HG03378 (cell line): ENCODE results near the gene PPIP5K1.
"Not testable (repeated sequence)": the region's sequence is repeated elsewhere in the genome, so short reads cannot be mapped to it uniquely, and the experiment has no call there.

Experiments
- ATAC-seq: cut with Tn5 transposase; IDR thresholded peaks from one replicate; pipeline ENCODE4 v1.9.1; 2021; ENCODE audit warnings: mild to moderate bottlenecking, moderate library complexity; ENCODE audit not compliant: unreplicated experiment

The PPIP5K1 gene

DNA sequence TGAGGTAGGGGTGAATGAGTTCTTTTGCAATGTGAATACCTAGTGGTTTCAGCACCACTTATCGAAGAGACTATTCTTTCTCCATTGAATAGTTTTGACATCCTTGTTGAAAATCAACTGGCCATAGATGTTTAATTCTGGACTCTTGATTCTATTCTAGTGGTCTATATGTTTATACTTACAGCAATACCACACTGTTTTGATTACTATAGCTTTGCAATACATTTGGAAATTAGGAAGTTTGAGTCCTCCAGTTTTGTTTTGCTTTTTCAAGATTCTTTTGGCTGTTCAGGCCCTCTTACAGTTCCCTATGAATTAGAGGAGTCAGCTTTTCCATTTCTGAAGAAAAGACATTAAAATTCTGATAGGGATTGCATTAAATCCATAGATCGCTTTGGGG lies 42.5 kb downstream of the PPIP5K1 start:
- ATAC-seq: no peak

DNA sequence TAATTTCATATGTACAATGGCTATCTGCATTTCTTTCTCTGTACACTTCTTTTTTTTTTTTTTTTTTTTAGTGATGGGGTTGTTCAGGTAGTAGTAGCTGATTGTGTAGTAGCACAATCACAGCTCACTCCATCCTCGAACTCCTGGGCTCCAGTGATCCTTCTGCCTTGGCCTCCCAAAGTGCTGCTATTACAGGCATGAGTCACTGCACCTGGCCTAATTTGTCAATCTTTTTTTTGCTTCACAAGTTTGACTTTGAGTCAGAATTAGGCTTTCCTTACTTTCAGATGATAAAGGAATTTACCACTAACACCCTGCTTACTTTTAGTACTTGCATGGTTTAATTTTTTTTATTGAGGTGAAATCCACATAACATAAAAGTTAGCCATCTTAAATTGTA lies 44.6 kb downstream of the PPIP5K1 start:
- no peak for ATAC-seq

DNA sequence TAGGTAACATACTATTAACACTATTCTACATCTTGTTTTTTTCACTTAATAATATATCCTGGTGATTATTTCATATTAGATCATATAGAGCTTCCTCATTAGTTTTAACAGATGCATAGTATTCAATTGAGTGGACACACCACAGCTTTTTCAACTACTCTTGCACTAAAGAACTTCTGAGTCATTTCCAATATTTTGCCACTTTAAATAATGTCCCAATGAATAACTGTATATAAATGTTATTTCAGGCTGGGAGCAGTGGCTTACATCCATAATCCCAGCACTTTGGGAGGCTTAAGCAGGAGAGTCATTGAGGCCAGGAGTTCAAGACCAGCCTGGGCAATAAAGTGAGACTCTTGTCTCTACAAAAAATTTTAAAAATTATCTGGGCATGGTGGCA lies 45.7 kb downstream of the PPIP5K1 start:
- no peak for ATAC-seq

DNA sequence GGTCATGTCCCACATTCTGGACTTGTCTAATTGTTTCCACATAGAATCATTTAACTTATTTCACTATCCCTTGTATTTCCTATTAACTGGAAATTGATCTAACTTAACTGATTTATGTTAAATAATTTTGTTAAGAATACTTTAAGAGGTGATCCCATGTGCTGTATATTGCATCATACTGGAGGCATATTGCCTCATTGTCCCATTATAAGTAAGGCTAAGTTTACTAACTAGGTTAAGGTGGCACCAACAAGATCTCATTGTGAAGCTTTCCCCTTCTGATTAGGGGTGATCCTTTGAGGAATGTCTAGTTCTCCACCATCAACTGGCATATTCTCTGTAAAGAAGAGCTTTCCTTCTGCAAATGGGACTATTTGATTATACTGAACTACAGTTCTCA lies 48.2 kb downstream of the PPIP5K1 start:
- ATAC-seq: no peak

DNA sequence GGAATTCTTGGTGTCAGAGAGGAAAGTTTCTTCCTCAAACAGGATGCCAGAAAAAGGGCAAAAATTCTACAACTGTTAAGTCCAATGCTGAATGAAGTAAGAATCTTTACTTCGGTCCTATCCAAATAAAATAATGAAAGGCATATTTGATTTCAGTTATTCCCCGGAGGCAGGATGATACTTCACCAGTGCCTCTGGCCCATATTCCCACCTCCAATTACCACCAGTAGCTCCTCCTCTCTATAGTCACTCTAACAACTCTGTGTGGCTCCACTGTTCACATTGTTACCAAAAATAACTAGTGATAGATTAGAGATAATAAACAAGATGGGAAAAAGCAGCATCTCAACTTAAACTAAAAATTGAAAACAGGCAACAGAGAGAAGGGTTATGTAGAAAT lies 51.9 kb downstream of the PPIP5K1 start:
- ATAC-seq: no peak

DNA sequence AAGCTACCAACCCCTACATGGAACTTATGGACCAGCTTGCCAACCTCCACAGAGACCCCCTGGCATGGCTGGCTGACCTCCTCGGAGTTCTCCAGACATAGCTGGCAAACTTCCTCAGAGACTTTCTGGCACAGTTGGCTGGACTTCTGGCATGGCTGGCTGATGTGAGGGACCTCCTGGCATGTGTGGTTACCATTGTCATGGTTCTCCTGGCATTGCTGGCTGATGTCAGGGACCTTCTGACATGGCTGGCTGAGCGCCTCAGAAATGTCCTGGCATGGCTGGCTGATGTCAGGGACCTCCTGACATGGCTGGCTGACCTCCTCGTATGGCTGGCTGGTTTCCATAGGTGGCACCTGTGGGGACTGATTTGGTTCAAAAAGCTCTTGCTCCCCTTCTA lies 55.1 kb downstream of the PPIP5K1 start:
- ATAC-seq: no peak

DNA sequence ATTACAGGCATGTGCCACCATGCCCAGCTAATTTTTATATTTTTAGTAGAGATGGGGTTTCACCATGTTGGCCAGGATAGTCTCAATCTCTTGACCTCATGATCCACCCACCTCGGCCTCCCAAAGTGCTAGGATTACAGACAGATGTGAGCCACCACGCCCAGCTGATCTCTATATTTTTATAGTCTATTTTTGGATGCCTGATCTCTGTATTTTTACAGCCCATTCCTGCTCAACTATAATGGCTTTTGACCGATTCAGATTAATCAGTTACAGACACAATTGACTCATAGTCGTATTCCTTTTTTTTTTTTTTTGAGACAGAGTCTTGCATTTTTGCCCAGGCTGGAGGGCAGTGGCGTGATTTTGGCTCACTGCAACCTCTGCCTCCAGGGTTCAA lies 57.2 kb downstream of the PPIP5K1 start:
- ATAC-seq: not testable (repeated sequence)

DNA sequence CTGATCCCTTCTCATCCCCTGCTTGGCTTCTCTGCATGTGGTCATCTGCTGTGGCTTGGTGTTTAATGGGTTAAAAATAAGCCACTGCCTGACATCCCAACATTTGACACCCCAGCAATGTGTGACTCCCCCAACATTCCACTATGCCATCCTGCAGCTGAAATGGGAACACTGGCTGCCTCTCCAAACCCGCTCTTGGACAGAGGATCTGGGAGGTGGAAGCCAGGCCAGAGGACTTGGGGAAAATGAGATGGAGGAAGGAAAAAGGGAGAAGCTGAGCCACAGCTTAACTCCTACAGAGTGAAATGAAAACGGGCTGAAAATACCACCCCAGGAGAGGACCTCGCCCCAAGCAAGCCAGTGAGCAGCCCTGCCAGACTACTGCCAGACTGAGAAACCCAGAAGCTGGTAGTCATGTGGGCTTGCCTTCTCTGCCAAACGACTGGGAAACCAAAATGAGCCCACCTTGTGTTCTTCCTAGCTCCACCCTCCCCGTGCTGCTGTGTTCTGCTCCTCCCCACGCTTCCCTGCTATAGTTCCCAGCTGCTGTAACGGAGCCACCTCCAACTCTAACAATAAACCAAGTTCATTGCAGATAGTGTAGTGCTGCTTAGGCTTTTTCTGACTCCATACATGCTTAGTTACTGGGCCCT lies 58.9 kb downstream of the PPIP5K1 start:
- ATAC-seq: no peak

DNA sequence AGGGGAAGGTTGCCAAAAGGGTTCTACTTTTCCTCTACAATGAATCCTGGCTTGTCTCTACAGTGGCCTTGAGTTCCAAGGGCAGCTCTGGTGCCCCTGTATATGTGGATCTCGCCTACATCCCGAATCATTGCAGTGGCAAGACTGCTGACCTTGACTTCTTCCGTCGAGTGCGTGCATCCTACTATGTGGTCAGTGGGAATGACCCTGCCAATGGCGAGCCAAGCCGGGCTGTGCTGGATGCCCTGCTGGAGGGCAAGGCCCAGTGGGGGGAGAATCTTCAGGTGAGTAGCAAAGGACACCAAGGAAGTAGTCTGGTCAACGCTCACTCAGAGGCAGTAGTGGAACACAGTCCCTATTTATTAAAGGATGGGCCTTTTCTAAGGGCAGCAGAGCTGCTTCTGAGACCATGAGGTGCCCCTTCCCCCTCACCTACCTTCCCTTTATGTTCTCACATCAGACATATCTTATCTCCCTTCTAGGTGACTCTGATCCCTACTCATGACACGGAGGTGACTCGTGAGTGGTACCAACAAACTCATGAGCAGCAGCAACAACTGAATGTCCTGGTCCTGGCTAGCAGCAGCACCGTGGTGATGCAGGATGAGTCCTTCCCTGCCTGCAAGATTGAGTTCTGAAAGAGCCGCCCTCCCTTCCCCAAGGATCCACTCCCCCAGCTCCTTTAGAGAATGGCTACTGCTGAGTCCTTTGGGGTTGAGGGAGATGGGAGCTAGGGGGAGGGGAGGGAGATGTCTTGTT lies 60.2 kb downstream of the PPIP5K1 start:
- ATAC-seq: no peak

DNA sequence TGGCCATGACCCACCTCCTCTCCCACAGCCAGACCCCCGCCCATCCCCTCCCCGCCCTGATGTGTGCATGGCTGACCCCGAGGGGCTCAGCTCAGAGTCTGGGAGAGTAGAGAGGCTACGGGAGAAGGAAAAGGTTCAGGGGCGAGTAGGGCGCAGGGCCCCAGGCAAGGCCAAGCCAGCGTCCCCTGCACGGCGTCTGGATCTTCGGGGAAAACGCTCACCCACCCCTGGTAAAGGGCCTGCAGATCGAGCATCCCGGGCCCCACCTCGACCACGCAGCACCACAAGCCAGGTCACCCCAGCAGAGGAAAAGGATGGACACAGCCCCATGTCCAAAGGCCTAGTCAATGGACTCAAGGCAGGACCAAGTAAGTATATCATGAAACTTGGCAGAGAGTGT lies 60.9 kb downstream of the PPIP5K1 start:
- no peak for ATAC-seq

DNA sequence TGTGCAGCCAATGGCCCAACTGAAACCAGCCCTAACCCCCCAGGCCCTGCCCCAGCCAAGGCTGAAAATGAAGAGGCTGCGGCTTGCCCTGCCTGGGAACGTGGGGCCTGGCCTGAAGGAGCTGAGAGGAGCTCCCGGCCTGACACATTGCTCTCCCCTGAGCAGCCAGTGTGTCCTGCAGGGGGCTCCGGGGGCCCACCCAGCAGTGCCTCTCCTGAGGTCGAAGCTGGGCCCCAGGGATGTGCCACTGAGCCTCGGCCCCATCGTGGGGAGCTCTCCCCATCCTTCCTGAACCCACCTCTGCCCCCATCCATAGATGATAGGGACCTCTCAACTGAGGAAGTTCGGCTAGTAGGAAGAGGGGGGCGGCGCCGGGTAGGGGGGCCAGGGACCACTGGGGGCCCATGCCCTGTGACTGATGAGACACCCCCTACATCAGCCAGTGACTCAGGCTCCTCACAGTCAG lies 61.4 kb downstream of the PPIP5K1 start:
- ATAC-seq: no peak

DNA sequence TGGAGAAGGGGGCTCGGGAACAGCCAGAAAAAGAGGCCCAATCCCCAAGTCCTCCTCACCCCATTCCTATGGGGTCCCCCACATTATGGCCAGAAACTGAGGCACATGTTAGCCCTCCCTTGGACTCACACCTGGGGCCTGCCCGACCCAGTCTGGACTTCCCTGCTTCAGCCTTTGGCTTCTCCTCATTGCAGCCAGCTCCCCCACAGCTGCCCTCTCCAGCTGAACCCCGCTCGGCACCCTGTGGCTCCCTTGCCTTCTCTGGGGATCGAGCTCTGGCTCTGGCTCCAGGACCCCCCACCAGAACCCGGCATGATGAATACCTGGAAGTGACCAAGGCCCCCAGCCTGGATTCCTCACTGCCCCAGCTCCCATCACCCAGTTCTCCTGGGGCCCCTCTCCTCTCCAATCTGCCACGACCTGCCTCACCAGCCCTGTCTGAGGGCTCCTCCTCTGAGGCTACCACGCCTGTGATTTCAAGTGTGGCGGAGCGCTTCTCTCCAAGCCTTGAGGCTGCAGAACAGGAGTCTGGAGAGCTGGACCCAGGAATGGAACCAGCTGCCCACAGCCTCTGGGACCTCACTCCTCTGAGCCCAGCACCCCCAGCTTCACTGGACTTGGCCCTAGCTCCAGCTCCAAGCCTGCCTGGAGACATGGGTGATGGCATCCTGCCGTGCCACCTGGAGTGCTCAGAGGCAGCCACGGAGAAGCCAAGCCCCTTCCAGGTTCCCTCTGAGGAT lies 62.0 kb downstream of the PPIP5K1 start:
- ATAC-seq: no peak

DNA sequence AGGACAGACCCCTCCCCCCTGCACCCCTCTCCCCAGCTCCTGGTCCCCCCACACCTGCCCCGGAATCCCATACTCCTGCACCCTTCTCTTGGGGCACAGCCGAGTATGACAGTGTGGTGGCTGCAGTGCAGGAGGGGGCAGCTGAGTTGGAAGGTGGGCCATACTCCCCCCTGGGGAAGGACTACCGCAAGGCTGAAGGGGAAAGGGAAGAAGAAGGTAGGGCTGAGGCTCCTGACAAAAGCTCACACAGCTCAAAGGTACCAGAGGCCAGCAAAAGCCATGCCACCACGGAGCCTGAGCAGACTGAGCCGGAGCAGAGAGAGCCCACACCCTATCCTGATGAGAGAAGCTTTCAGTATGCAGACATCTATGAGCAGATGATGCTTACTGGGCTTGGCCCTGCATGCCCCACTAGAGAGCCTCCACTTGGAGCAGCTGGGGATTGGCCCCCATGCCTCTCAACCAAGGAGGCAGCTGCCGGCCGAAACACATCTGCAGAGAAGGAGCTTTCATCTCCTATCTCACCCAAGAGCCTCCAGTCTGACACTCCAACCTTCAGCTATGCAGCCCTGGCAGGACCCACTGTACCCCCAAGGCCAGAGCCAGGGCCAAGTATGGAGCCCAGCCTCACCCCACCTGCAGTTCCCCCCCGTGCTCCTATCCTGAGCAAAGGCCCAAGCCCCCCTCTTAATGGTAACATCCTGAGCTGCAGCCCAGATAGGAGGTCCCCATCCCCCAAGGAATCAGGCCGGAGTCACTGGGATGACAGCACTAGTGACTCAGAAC lies 62.8 kb downstream of the PPIP5K1 start:
- ATAC-seq: no peak

DNA sequence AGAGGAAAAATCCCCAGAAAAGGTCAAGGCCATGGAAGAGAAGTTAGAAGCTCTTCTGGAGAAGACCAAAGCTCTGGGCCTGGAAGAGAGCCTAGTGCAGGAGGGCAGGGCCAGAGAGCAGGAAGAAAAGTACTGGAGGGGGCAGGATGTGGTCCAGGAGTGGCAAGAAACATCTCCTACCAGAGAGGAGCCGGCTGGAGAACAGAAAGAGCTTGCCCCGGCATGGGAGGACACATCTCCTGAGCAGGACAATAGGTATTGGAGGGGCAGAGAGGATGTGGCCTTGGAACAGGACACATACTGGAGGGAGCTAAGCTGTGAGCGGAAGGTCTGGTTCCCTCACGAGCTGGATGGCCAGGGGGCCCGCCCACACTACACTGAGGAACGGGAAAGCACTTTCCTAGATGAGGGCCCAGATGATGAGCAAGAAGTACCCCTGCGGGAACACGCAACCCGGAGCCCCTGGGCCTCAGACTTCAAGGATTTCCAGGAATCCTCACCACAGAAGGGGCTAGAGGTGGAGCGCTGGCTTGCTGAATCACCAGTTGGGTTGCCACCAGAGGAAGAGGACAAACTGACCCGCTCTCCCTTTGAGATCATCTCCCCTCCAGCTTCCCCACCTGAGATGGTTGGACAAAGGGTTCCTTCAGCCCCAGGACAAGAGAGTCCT lies 63.6 kb downstream of the PPIP5K1 start:
- ATAC-seq: no peak

DNA sequence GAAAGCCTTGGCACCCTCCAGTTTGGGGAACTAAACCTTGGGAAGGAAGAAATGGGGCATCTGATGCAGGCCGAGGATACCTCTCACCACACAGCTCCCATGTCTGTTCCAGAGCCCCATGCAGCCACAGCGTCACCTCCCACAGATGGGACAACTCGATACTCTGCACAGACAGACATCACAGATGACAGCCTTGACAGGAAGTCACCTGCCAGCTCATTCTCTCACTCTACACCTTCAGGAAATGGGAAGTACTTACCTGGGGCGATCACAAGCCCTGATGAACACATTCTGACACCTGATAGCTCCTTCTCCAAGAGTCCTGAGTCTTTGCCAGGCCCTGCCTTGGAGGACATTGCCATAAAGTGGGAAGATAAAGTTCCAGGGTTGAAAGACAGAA lies 64.9 kb downstream of the PPIP5K1 start:
- ATAC-seq: no peak

DNA sequence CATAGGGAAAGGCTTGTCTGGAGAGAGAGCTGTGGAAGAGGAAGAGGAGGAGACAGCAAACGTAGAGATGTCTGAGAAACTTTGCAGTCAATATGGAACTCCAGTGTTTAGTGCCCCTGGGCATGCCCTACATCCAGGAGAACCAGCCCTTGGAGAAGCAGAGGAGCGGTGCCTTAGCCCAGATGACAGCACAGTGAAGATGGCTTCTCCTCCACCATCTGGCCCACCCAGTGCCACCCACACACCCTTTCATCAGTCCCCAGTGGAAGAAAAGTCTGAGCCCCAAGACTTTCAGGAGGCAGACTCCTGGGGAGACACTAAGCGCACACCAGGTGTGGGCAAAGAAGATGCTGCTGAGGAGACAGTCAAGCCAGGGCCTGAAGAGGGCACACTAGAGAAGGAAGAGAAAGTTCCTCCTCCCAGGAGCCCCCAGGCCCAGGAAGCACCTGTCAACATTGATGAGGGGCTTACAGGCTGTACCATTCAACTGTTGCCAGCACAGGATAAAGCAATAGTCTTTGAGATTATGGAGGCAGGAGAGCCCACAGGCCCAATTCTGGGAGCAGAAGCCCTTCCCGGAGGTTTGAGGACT lies 65.7 kb downstream of the PPIP5K1 start:
- ATAC-seq: no peak

DNA sequence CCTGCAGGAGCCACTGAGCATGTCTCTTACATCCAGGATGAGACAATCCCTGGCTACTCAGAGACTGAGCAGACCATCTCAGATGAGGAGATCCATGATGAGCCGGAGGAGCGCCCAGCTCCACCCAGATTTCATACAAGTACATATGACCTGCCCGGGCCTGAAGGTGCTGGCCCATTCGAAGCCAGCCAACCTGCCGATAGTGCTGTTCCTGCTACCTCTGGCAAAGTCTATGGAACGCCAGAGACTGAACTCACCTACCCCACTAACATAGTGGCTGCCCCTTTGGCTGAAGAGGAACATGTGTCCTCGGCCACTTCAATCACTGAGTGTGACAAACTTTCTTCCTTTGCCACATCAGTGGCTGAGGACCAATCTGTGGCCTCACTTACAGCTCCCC lies 66.4 kb downstream of the PPIP5K1 start:
- ATAC-seq: no peak

DNA sequence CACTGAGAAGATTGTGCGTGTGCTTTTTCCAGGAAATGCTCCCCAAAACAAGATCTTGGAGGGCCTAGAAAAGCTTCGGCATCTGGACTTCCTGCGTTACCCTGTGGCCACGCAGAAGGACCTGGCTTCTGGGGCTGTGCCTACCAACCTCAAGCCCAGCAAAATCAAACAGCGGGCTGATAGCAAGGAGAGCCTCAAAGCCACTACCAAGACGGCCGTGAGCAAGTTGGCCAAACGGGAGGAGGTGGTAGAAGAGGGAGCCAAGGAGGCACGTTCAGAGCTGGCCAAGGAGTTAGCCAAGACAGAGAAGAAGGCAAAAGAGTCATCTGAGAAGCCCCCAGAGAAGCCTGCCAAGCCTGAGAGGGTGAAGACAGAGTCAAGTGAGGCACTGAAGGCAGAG lies 67.8 kb downstream of the PPIP5K1 start:
- no peak for ATAC-seq

DNA sequence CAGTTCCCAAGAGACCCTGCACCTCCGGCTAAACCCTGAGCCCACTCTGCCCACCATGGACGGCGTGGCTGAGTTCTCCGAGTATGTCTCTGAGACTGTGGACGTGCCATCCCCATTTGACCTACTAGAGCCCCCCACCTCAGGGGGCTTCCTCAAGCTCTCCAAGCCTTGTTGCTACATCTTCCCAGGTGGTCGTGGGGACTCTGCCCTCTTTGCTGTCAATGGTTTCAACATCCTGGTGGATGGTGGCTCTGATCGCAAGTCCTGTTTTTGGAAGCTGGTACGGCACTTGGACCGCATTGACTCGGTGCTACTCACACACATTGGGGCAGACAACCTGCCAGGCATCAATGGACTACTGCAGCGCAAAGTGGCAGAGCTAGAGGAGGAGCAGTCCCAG lies 68.6 kb downstream of the PPIP5K1 start:
- no peak for ATAC-seq

DNA sequence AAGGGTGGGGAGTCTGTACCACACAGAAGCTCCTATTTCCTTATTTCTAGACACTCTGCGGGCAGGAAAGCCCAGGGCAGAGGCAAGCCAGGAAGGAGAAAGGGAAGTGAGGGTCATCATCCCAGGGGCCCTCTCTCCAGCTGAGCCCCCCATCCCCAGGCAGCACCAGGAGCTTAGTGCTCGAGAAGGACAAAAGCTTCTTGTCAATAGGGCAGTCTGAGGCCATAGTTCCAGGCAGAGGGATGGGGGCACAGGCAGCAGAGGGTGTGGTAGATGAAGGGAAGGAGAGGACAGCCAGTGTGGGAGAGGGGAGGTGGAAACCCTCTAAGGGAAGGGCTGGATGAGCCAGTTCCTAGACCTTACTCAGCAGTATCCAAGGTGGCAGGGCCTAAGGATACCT lies 69.9 kb downstream of the PPIP5K1 start:
- no peak for ATAC-seq
